HepG2 (cell line): ENCODE data around the gene VWC2L. TPM values are rescaled to one million over a fixed set of nuclear protein-coding genes. Genes with fewer than 3 reads are reported as not detected.

ENCODE experiments used
- ATAC-seq: fragments of 200-7000 bp; cut with Tn5 transposase; 3 replicates; pipeline ENCODE4 v1.9.1; 2020; ENCODE audit warnings: mild to moderate bottlenecking, moderate library complexity
- BruUV-seq: library from RNA; stranded (reverse); fragments of 400-500 nt; replicated peaks from 2 replicates; lab custom pipeline; 2021; lab: Mats Ljungman, UMichigan
- CTCF ChIA-PET: fragments of 300-600 bp; formaldehyde crosslinking; extraction: SDS; loops from one replicate; lab custom pipeline; 2021; ENCODE audit warnings: low total read pairs, inconsistent platforms, low intra/inter-chr PET ratio; lab: Yijun Ruan, JAX
- POLR2A ChIA-PET: fragments of 350-600 bp; sonication (Branson Sonifier 250); formaldehyde crosslinking; loops from one replicate; lab custom pipeline; 2020; ENCODE audit warnings: antibody characterized with exemption, inconsistent platforms; lab: Yijun Ruan, JAX
- DNase-seq: peaks from one replicate; pipeline ENCODE4 v3.0.0-alpha.2; 2015; ENCODE audit warnings: low spot score
- FAIRE-seq: peaks from 3 replicates; lab custom pipeline; 2011; peaks lifted over from hg19 to GRCh38; lab: Jason Lieb, UNC
- H2AFZ ChIP-seq: one replicate; pipeline ENCODE4 v1.6.1; 2011; ENCODE audit warnings: low read length, inconsistent platforms
- H3K27ac ChIP-seq: fragments of 300-600 bp; 3 replicates; pipeline ENCODE4 v1.8.0; 2011; ENCODE audit warnings: mixed run types, mild to moderate bottlenecking, mixed read lengths, low read length, inconsistent platforms; ENCODE audit not compliant: insufficient read depth; ENCODE audit errors: extremely low read length
- H3K27me3 ChIP-seq, 2 experiments: fragments of 200-600 bp in 1 of 2; 2 replicates in 1 of 2; 3 replicates in 1 of 2; pipeline versions ENCODE4 v1.6.0 to v1.8.0; 2011; ENCODE audit warnings: low read length in 2 of 2, mild to moderate bottlenecking in 2 of 2, moderate library complexity in 2 of 2, inconsistent platforms in 1 of 2; ENCODE audit not compliant: insufficient read depth in 2 of 2, control insufficient read depth in 1 of 2
- H3K36me3 ChIP-seq, 2 experiments: fragments of 200-600 bp in 1 of 2; replicated peaks in 1 of 2; 2 replicates in 1 of 2; 3 replicates in 1 of 2; pipeline versions ENCODE4 v1.5.1 to v1.8.0; 2011; ENCODE audit warnings: low read length in 2 of 2, inconsistent platforms in 1 of 2; ENCODE audit not compliant: insufficient read depth in 2 of 2, control insufficient read depth in 1 of 2
- H3K4me1 ChIP-seq: 2 replicates; pipeline ENCODE4 v1.5.1; 2012; ENCODE audit warnings: low read length, inconsistent platforms; ENCODE audit not compliant: insufficient read depth
- H3K4me2 ChIP-seq: 2 replicates; pipeline ENCODE4 v1.6.0; 2011; ENCODE audit warnings: low read depth, low read length, inconsistent platforms
- H3K4me3 ChIP-seq, 3 experiments: fragments of 200-600 bp in 1 of 3; sonication (generic), shearing (Covaris generic) in 1 of 3; replicated peaks in 1 of 3; 2 replicates each; pipeline ENCODE4 v1.5.1; 2011 to 2016; ENCODE audit warnings: low read length in 3 of 3, inconsistent platforms in 2 of 3, low read depth in 2 of 3, mild to moderate bottlenecking in 2 of 3, control low read depth in 1 of 3, mixed read lengths in 1 of 3; ENCODE audit not compliant: insufficient read depth in 1 of 3
- H3K79me2 ChIP-seq: one replicate; pipeline ENCODE4 v1.6.1; 2011; ENCODE audit warnings: low read length, inconsistent platforms; ENCODE audit not compliant: insufficient read depth
- H3K9ac ChIP-seq: 2 replicates; pipeline ENCODE4 v1.6.0; 2011; ENCODE audit warnings: mild to moderate bottlenecking, low read depth, low read length, inconsistent platforms; ENCODE audit not compliant: insufficient read depth
- H3K9me3 ChIP-seq: 2 replicates; pipeline ENCODE4 v1.5.1; 2012; ENCODE audit warnings: mild to moderate bottlenecking, low read length
- H4K20me1 ChIP-seq: 2 replicates; pipeline ENCODE4 v1.6.0; 2011; ENCODE audit warnings: inconsistent platforms, mild to moderate bottlenecking, low read length, moderate library complexity; ENCODE audit not compliant: insufficient read depth
- FOXJ3 ChIP-seq: sonication (generic); formaldehyde crosslinking; IDR thresholded peaks from 2 replicates; pipeline ENCODE4 v1.4.0; 2020; ENCODE audit warnings: missing genetic modification reagents, mild to moderate bottlenecking, borderline replicate concordance
- GABPB1 ChIP-seq: IDR thresholded peaks from 2 replicates; pipeline ENCODE4 v1.6.1; 2016; ENCODE audit warnings: mild to moderate bottlenecking, missing genetic modification reagents, moderate library complexity, missing compliant biosample characterization
- GMEB1 ChIP-seq: sonication (generic); formaldehyde crosslinking; IDR thresholded peaks from 2 replicates; pipeline ENCODE4 v1.5.1; 2020; ENCODE audit warnings: missing genetic modification reagents, mild to moderate bottlenecking, borderline replicate concordance
- LCORL ChIP-seq, 2 experiments: fragments of 450-650 bp in 1 of 2; sonication (generic) in 1 of 2; formaldehyde crosslinking in 1 of 2; IDR thresholded peaks; 2 replicates each; pipeline versions ENCODE4 v1.5.0 to v1.6.1; 2017 to 2020; ENCODE audit warnings: antibody characterized with exemption in 1 of 2, missing genetic modification reagents in 1 of 2
- NR2F6 ChIP-seq, 2 experiments: IDR thresholded peaks; 2 replicates each; pipeline ENCODE4 v1.6.1; 2016; ENCODE audit warnings: antibody characterized with exemption in 1 of 2, mild to moderate bottlenecking in 1 of 2
- ZNF292 ChIP-seq: sonication (generic); formaldehyde crosslinking; IDR thresholded peaks from 2 replicates; pipeline ENCODE4 v1.8.1; 2022; ENCODE audit warnings: mild to moderate bottlenecking, low read depth, missing genetic modification reagents, borderline replicate concordance
- ZNF761 ChIP-seq: sonication (generic); formaldehyde crosslinking; conservative IDR thresholded peaks from 2 replicates; pipeline ENCODE4 v1.4.0; 2020; ENCODE audit warnings: mild to moderate bottlenecking, missing genetic modification reagents
- WGBS: methylation state at CpG from one replicate; pipeline ENCODE4 v1.1.6; 2017; ENCODE audit warnings: low lambda C conversion rate; 5-methylcytosine and 5-hydroxymethylcytosine counted together
- in situ Hi-C: cut with HindIII; loops from 2 replicates; pipeline ENCODE4 v1.10.0; 2017; ENCODE audit warnings: low pct_unique_long_range_greater_than_20kb; ENCODE audit not compliant: extremely low pct_ligation_motif_present
- intact Hi-C: fragments of 100-400 bp; cut with micrococcal nuclease; formaldehyde crosslinking; loops from one replicate; pipeline ENCODE4 v1.10.0; 2022; ENCODE audit not compliant: unreplicated experiment
- polyA plus RNA-seq, 8 experiments: library from polyadenylated mRNA; depleted of rRNA in 3 of 8; stranded (reverse) in 7 of 8; unstranded in 1 of 8; fragments of >200 nt; fragmentation: Illumina TruSeq in 4 of 8; extraction: Trizol in 4 of 8; gene quantifications; 2 replicates each; pipeline versions ENCODE4 v1.2.1 to v1.2.3, GENCODE V29; 2011 to 2016; ENCODE audit warnings: low read depth in 4 of 8, missing spikeins in 1 of 8, mixed read lengths in 1 of 8; ENCODE audit not compliant: insufficient read depth in 1 of 8
- total RNA-seq, 5 experiments: library from RNA; depleted of rRNA; stranded (reverse); fragments of >200 nt; fragmentation: Illumina TruSeq; extraction: Trizol; gene quantifications; 2 replicates each; pipeline ENCODE4 v1.2.3, GENCODE V29; 2016; ENCODE audit warnings: low read depth in 1 of 5

The VWC2L gene
- total and polyA plus RNA-seq, 2 of the 13 experiments (the other 11 are each of a cell fraction or from before 2014, with no cell fraction given): not detected

- no peak for TF ChIP-seq GMEB1 (CRISPR knock-in tag)
- TF ChIP-seq NR2F6 (IDR thresholded peaks at IDR 0.05): no peak
- no peak for TF ChIP-seq NR2F6 (CRISPR knock-in tag; IDR thresholded peaks at IDR 0.05)
- no peak for TF ChIP-seq ZNF292 (CRISPR knock-in tag)
- TF ChIP-seq GABPB1 (CRISPR knock-in tag): no peak
- no peak for TF ChIP-seq FOXJ3 (CRISPR knock-in tag)
These were observed 602 bp upstream of the VWC2L start (continued) for GRCh38 chr2:214410128-214410775.

GRCh38 chr2:214412679-214413078, 1.8 kb downstream of the VWC2L start:
- TF ChIP-seq ZNF761 (CRISPR knock-in tag) (no peak), LCORL (IDR thresholded peaks at IDR 0.05) (peak; percentile 63; the same call in 1 of the 2 replicates), LCORL (CRISPR knock-in tag; IDR thresholded peaks at IDR 0.05) (no peak)
- ChIA-PET POLR2A (no interaction called here), CTCF (no interaction called here)
- DNase-seq (no peak), ATAC-seq (no peak), FAIRE-seq (no peak)
- no peak overlapping the region for H3K4me3 ChIP-seq
- no peaks in the 10 kb centered on the region for H3K79me2 ChIP-seq
- in situ Hi-C loops: no loop called here
- H3K4me1 ChIP-seq: no peaks in the 10 kb centered on the region
- WGBS: 1% methylated on average over 1 of the region's 1 CpG
- no peaks in the 10 kb centered on the region for H3K27me3 ChIP-seq
- no TSS peak for BruUV-seq
- H3K4me2 ChIP-seq: no peak overlapping the region
- no peaks in the 10 kb centered on the region for H4K20me1 ChIP-seq
- H3K27ac ChIP-seq: no peak overlapping the region
- H2AFZ ChIP-seq: no peak overlapping the region
- no peak overlapping the region for H3K9ac ChIP-seq
- no peaks in the 10 kb centered on the region for H3K36me3 ChIP-seq
- intact Hi-C loops: no loop called here
- H3K9me3 ChIP-seq: no peaks in the 10 kb centered on the region
